Right hindlimb (tissue), 1 donor: ENCODE measurements around the gene SOD2.
"Not testable (repeated sequence)": the region's sequence is repeated elsewhere in the genome, so short reads cannot be mapped to it uniquely, and the experiment has no call there.

Experiments
- DNase-seq: peaks from one replicate; pipeline ENCODE4 v3.0.0-alpha.2; 2018

SOD2 gene

DNA sequence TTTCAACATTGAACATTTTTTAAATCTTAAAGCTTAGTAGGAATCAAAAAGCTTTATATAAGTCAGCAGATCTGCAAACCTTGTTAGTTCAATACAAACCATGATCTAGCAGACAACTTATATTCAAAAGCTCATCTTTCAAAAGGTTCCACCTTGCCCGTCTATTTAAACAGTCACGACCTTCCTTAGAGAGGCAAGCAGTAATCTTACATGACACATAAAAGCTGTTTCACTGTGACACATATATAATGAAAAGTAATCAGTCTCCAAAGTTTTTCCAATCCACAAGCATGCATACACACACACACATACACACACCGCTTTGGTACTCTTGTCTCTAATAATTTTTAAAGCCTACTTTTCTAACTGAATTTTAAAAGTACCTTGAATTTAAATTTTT is 12.9 kb downstream of the SOD2 start:
- DNase-seq, result no peak

DNA sequence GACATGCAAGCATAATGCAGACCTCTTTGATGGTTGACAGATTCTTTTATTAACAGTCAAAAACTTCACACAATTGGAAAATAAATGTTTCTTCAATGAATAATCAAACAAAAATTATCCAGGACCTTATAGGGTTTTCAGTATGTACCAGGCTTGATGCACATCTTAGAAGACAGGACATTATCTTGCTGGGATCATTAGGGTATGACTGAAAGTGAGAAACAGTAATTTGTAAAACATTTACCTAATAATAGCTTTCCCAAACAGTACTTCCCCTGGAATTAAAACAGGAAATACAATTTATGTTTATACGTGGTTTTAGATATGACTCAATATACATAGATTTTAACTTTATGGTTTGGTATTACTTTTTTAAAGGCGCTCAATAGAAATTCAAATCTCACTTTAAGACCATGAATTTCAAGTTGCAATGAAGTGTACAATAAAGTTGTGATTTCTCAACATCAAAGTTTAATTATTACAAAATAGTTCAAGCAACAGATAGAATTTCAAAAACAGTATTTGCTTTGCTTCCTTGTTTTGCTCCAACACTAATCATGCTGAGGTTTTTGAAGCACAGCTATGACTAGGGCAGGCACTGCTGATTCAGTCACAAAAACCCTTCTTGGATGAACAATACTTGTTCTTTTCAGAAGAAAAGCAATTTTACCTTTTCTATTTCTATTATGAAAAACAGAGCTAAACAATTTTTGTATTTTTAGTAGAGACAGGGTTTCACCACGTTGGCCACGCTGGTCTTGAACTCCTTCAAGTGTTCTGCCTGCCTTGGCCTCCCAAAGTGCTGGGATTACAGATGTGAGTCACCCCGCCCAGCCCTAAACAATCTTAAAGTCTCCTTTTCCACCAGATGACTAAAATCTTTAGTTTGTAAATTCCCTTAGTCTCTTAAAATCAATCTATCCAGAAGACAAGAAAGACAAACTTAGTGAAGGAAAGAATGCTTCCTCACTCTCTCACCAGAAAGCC is 13.7 kb downstream of the SOD2 start:
- no peak for DNase-seq

DNA sequence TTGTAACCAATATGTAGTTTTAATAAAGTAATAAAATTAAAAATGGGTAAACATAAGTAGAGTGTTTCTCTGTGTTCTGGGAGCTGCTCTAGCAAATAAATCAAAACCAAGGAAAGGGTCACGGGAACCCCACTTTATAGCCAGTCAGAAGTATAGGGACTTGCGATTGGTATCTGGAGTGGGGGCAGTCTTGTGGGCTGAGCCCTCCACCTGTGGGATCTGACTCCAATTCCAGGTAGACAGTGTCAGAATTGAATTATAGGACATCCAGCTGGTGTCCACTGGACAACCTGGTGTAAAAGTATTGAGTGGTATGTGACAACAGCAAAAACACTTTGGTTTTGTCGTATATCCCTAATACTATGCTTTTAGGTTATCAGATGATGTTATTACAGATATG is 14.5 kb downstream of the SOD2 start:
- DNase-seq, result no peak

DNA sequence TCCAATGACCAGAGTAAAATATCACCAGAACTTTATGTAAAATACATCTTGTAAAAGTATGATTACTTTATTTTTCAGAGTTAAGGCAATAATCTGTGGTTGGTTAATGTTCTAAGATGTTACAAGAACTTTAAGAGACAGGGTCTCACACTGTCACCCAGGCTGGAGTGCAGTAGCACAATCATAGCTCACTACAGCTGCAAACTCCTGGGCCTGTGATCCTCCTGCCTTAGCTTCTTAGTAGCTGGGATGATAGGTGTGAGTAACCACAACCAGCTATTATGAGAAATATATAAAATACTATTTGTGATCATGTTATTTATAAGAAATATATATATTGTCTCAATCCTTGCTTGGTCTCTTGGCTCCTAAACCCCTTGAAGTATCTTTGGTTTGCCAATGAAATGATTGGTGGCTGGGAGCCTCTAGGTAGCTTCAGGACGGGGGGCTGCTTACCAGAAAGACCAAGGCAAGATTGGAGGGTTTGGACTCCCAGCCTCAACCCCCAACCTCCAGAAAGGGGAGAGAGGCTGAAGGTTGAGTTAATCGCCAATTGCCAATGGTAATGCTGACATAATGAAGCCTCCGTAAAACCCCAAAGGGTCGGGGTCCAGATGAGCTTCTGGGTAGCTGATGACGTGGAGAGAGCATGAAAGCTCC is 15.4 kb downstream of the SOD2 start:
- DNase-seq, result no peak

DNA sequence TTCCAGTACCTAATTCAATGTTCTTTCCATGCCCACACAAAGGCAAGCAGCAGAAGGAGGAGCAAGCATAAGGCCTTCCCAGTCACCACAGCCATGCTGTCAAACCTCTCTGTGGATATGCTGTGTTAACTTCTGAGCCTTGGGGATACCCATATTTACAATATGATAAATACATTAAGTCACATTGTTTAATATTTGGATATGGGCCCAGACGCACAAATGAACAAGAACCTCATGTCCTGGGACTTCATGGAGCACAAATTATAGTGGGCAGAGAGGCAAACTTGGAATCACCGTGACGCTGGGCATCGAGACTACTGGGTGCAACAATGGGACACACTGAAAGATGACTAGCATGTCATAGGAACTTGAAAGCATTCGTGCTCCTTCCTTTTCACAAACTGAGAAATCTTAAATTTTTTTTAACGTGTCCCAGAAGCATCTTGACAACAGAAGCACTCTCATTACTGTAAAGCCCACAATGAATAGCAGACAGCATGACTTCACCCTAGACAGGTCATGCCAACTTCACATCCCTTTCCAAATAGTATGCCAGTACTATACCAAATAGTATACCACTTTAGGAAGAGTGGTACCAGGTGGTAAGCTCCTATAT is 16.0 kb downstream of the SOD2 start:
- DNase-seq, result no peak

DNA sequence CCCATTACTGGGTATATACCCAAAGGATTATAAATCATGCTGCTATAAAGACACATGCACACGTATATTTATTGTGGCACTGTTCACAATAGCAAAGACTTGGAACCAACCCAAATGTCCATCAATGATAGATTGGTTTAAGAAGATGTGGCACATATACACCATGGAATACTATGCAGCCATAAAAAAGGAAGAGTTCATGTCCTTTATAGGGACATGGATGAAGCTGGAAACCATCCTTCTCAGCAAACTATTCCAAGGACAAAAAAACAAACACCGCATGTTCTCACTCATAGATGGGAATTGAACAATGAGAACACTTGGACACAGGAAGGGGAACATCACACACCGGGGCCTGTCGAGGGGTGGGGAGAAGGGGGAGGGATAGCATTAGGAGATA is 16.8 kb downstream of the SOD2 start:
- not testable (repeated sequence) for DNase-seq

DNA sequence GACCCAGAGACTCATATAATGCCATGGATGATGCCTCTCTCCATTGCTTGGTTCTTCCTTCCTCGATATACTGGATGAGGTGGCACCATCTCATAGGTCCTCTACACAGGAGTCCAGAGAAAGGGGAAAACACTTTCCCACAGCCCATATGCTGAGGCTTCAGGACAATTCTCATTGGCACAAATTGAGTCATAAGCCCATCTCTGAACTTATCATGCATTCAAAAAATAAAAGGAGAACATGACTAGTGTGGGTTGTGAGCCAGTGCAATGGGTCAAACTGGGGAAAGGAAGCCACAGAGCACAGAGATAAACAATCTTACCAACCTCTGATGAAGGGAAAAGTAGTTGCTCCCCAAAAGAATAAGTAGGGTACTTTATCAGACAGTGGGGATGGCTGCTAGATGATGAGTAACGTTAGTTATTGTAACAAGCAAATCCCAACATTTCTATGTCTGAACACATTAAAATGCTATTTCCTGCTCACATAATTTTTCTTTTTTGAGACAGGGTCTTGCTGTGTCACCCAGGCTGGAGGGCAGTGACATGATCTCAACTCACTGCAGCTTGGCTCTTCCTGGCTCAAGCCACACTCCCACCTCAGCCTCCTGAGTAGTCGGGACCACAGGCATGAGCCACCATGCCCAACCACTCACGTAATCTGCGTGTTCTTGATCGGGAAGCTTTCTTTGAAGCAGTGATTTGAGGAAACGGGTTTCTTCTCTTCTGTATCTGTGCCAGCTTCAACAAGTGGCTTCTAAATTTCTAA is 27.0 kb downstream of the SOD2 start:
- DNase-seq, result no peak

DNA sequence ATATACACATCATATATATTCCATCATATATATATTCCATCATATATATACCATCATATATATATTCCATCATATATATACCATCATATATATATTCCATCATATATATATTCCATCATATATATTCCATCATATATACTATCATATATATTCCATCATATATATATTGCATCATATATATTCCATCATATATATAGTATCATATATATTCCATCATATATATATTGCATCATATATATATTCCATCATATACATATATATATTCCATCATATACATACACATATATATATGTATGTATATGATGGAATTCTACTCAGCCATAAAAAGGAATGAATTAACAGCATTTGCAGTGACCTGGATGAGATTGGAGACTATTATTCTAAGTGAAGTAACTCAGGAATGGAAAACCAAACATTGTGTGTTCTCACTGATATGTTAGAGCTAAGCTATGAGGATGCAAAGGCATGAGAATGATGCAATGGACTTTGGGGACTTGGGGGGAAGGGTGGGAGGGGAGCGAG is 29.6 kb downstream of the SOD2 start:
- not testable (repeated sequence) for DNase-seq

DNA sequence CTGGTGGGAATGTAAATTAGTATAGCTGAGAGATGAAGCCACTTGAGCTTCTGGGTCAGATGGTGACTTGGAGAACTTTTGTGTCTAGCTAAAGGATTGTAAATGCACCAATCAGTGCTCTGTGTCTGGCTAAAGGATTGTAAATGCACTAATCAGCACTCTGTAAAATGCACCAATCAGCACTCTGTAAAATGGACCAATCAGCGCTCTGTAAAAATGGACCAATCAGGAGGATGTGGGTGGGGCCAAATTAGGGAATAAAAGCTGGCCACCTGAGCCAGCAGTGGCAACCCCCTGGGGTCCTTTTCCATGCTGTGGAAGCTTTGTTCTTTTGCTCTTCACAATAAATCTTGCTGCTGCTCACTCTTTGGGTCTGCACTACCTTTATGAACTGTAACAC is 31.1 kb downstream of the SOD2 start:
- not testable (repeated sequence) for DNase-seq

DNA sequence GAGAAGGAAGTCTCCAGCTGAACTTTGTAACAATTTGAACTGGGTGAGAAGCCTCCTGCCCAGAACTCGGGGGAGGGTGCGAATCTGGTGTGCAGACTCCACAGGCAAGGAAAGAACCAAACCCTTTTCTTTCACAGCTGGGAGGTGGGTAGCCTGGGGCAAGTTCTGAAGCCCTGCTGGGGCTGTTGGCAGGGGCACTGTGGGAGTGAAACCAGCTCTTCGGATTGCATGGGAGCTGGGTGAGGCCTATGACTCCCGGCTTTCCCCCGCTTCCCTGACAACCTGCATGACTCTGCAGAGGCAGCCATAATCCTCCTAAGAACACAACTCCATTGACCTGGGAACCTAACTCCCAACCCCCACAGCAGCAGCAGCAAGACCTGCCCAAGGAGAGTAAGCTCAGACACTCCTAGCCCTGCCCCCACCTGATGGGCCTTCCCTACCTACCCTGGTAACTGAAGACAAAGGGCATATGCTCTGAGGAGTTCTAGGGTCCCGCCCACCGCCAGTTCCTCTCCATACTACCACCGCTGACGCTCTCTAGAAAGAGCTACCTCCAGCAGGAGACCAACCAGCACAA is 37.5 kb downstream of the SOD2 start:
- no peak for DNase-seq

DNA sequence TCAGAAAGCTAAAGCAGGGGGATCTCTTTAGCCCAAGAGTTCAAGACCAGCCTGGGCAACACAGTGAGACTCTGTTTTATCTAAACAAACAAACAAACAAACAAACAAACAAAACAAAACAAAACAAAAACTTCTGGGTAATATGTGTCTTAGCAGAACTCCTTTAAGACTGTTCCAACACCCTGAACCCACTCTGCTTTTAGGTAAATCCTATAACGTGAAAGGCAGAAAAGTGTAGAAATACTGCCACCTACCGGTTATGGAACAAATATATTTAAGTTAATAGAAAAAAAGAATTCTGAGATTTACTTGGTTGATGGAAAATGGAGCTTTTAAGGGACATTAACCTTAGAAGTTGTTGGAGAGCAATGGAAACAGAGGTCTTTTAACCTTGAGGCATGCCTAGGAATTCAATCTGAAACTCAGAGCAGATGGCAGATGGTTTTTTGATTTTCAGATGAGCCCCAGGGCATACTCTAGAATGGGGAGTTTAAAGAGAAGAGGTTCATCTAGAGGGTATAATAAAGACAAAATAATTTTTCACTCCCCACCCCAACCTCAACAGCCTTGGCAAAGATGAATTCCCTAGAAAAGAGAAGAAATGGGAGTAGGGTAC is 38.5 kb downstream of the SOD2 start:
- DNase-seq, result no peak

DNA sequence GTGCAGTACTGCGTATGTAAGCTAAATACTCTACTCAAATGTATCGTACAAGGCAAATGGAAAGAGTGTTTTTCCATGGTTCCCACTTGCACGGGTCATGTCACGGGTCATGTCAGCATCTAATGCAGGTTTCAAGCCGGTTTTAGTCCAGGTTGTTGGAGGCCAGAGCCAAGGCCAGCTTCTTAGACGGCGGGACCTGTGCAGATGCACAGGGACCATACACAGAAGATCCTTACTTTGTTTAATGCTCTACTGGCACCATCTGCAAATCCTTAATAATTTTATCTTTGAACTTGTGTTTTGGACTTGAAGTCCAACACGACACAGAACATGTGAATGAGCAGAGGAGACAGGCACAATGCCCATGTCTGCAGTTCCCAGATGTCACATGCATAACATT is 42.7 kb downstream of the SOD2 start:
- DNase-seq, result no peak

DNA sequence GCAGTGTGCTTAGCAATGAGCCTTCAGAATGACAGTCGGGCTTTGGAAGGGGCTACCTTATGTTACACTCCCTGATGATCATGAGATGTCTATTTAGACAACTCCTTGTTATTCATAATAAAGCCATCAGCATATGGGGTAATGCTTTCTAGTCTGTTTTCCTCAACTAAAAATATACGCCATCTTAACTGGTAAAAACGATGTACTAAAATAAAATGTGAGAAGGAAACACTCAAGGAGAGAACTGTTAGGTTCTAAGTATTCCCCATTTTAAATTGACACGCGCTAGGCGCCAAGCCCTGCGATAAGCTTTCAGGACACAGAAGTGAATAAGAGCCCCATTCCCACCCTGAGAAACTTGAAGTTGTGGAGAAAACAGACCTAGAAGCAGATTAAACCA is 43.6 kb downstream of the SOD2 start:
- DNase-seq, result no peak

DNA sequence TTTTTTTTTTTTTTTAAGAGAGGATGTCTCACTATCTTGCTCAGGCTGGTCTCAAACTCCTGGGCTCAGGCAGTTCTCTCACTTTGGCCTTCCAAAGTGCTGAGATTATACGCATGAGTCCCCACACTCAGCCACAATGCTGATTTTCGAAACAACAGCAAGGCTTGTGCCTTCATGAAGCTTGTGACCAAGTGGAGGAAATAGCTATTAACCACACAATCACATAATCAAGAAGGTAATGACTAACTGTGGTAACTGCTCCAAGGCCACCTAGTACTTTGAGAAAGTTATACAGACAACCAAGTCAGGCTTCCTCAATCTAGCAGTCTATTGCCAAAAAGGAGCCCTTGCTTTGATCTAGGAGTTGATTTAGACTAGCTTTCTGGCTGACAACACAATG is 46.3 kb downstream of the SOD2 start:
- no peak for DNase-seq

DNA sequence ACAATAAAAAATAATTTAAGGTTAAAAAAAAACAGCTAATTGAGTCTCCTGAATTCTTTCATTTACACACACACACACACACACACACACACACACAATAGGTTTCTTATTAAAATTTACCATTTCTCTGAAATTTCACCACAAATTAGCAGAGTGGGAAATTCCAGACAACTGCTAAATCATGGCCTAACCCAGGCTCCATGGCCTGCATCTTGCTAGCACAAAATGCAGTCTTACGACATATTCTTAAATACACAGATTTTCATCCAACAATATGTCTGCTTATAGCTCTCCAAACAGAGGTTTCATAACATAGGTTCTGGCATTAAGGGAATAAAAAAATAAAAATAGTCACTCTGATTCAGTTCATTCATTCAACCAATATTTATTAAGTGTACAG is 46.9 kb downstream of the SOD2 start:
- DNase-seq, result no peak

DNA sequence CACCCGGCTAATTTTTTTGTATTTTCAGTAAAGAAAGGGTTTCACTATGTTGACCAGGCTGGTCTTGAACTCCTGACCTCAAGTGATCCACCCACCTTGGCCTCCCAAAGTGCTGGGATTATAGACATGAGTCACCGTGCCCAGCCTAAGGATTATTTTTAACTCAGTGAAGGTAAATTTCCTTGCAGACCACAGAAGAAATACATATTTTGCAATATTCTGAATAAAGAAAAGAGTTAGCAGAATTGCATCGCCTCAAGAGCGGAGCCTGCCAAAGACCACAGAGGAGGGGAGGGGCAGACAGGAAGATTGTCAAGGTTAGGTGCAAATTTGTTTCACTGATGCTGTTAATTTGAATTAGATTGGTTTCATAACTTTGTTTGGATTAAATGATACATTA is 47.4 kb downstream of the SOD2 start:
- DNase-seq, result no peak
